Measurements from ENCODE around the gene POLG2. TPM values are rescaled to one million over a fixed set of nuclear protein-coding genes. Genes with fewer than 3 reads are reported as not detected.
A peak's percentile ranks its signal among the peaks of the same experiment; 100 is the strongest.

The POLG2 gene
- polyA plus RNA-seq, 2 of the 4 experiments (the other 2 are of a cell fraction): 26.3 to 31.3 TPM

- H3K9me3 ChIP-seq: no peaks in the 10 kb centered on the region
- ChIA-PET POLR2A (interaction anchor here (0.6 to 4.2 kb wide), 36 partner anchors 9 to 663 kb away, joined by 3 to 132 read pairs (median 5); partner anchors contain the start of genes MILR1, POLG2 and SMURF2), CTCF (interaction anchor here (0.6 to 4.9 kb wide), 17 partner anchors 9 to 202 kb away, joined by 3 to 42 read pairs (median 3); partner anchors contain the start of gene POLG2)
- DNase-seq (ENCODE audit: low read depth in 1 of 2, low spot score in 1 of 2) (no peak), FAIRE-seq (no peak), ATAC-seq (peak; percentile 79)
- peak within 1 kb of the TSS; percentile 94 for H3K4me2 ChIP-seq
- H3K4me3 ChIP-seq: peak within 1 kb of the TSS; percentile 91
- 1% methylated on average over 69 of the region's 77 CpGs for WGBS (ENCODE audit: missing lambda C conversion rate)
- peak within 1 kb of the TSS; percentile 96 to 97 for H3K27ac ChIP-seq
- peaks cover 40% of the 10 kb centered on the region for H3K4me1 ChIP-seq
- TF ChIP-seq RNF2 (IDR thresholded peaks at IDR 0.05; ENCODE audit: borderline replicate concordance, low read depth) (no peak), BHLHE40 (IDR thresholded peaks at IDR 0.05; ENCODE audit: low read depth, low read length) (0 out of 2 replicates have a peak, but pooled peaks have one; percentile 28), ZNF302 (CRISPR knock-in tag; IDR thresholded peaks at IDR 0.05) (no peak), JUN (IDR thresholded peaks at IDR 0.05) (peak in 1 of 2 experiments; percentile 83; a peak in 4 of 5 replicates), RCOR1 (IDR thresholded peaks at IDR 0.05; ENCODE audit: low read depth, low read length) (no peak), CBX2 (IDR thresholded peaks at IDR 0.05; ENCODE audit: borderline replicate concordance, low read depth) (no peak), FOSL2 (IDR thresholded peaks at IDR 0.05) (no peak), FOSL2 (CRISPR knock-in tag; IDR thresholded peaks at IDR 0.05) (peak; percentile 43), PBX3 (IDR thresholded peaks at IDR 0.05) (peak; percentile 94), HOXB13 (CRISPR knock-in tag; IDR thresholded peaks at IDR 0.05; ENCODE audit: low read depth) (no peak), E2F6 (IDR thresholded peaks at IDR 0.05; ENCODE audit: borderline replicate concordance, low read depth) (peak; percentile 96), NPAS2 (CRISPR knock-in tag; IDR thresholded peaks at IDR 0.05; ENCODE audit: borderline replicate concordance) (peak; percentile 93), ZSCAN20 (CRISPR knock-in tag; IDR thresholded peaks at IDR 0.05) (no peak), POLR2A (IDR thresholded peaks at IDR 0.05; ENCODE audit: low read length) (peak; percentile 70), CBX8 (IDR thresholded peaks at IDR 0.05) (no peak), HDAC2 (IDR thresholded peaks at IDR 0.05) (no peak), TP53 (CRISPR knock-in tag; IDR thresholded peaks at IDR 0.05) (peak; percentile 44; the same call in 1 of the 2 replicates), PHF8 (IDR thresholded peaks at IDR 0.05; ENCODE audit: borderline replicate concordance, low read depth) (peak; percentile 78), POLR2AphosphoS2 (conservative IDR thresholded peaks at IDR 0.05; ENCODE audit: low read length) (no peak), HOXB5 (CRISPR knock-in tag; IDR thresholded peaks at IDR 0.05) (0 out of 2 replicates have a peak, but pooled peaks have one; percentile 16), ESRRA (IDR thresholded peaks at IDR 0.05; ENCODE audit: borderline replicate concordance, low read length) (no peak), RARB (CRISPR knock-in tag; IDR thresholded peaks at IDR 0.05) (no peak), CHD4 (IDR thresholded peaks at IDR 0.05; ENCODE audit: borderline replicate concordance) (no peak), CEBPB (IDR thresholded peaks at IDR 0.05) (no peak; a peak in 2 of 4 replicates), FOXS1 (CRISPR knock-in tag; IDR thresholded peaks at IDR 0.05) (no peak; the same call in 1 of the 2 replicates), MYC (IDR thresholded peaks at IDR 0.05; ENCODE audit: borderline replicate concordance, low read length) (peak; percentile 27; the same call in 1 of the 2 replicates), BCL3 (IDR thresholded peaks at IDR 0.05) (no peak; the same call in 2 of the 3 replicates), NR3C1 (IDR thresholded peaks at IDR 0.05) (no peak), CTCF (IDR thresholded peaks at IDR 0.05) (no peak), KDM5A (IDR thresholded peaks at IDR 0.05) (peak; percentile 76), EHMT2 (IDR thresholded peaks at IDR 0.05; ENCODE audit: low read depth) (no peak), SREBF2 (IDR thresholded peaks at IDR 0.05) (no peak), HMGXB4 (CRISPR knock-in tag; IDR thresholded peaks at IDR 0.05; ENCODE audit: borderline replicate concordance) (no peak), TFCP2L1 (CRISPR knock-in tag; IDR thresholded peaks at IDR 0.05) (no peak)
Observed at GRCh38 chr17:64506576-64507412, 9.9 kb upstream of the POLG2 start, which contains the start of gene CEP95. CEP95 (plus strand) TSS chr17:64506977; CDS start chr17:64507098, 121 bp downstream.
